ENCODE data around the gene LRRC59. TPM values are rescaled to one million over a fixed set of nuclear protein-coding genes. Genes with fewer than 3 reads are reported as not detected.

LRRC59 gene
- total and polyA plus RNA-seq, 4 donors, result 43.8 to 117 (median 79.2) TPM

GRCh38 chr17:50354198-50354597, 43.1 kb downstream of the LRRC59 start:
- 94 to 98% methylated on average over 15 of the region's 15 CpGs for WGBS, 2 donors
- ATAC-seq (ENCODE audit: insufficient read depth, low FRiP score), result no peak

DNA sequence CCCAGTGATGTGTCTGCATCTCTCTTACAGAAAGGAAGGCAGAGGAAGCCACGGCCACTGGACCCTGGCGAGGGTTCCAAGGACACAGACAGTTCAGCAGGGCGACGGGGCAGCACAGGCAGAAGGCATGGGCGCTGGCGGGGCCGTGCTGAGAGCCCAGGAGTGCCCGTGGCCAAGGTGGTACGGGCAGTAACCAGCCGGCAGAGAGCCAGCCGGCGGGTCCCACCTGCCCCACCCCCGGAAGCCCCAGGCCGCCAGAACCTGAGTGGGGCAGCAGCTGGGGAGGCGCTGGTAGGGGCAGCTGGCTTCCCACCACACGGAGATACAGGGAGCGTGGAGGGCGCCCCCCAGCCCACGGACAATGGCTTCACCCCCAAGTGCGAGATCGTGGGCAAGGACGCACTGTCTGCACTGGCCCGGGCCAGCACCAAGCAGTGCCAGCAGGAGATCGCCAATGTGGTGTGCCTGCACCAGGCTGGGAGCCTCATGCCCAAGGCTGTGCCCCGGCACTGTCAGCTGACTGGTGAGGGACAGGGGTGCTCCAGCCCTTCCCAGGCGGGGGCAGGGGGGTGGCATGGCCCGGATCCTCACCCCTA, 43.6 kb downstream of the LRRC59 start:
- no peak for DNase-seq
- peaks cover 0 to 55% (median 24%) of the 10 kb centered on the region in 4 donors for H3K36me3 ChIP-seq (ENCODE audit: control insufficient read depth in 4 of 4, insufficient read depth in 4 of 4, low read length in 4 of 4)

More at GRCh38 chr17:50354198-50354597, 43.1 kb downstream of the LRRC59 start:
- Histone ChIP-seq H3K36me3 (ENCODE audit: control insufficient read depth in 4 of 4, insufficient read depth in 4 of 4, low read length in 4 of 4) (peaks cover 0 to 57% (median 25%) of the 10 kb centered on the region in 4 donors), H3K27ac (ENCODE audit: low read depth in 1 of 2, low read length in 1 of 2) (no peak overlapping the region), H3K9me3 (ENCODE audit: control insufficient read depth in 4 of 4, insufficient read depth in 3 of 4, low read length in 3 of 4) (no peaks in the 10 kb centered on the region), H3K27me3 (ENCODE audit: control insufficient read depth in 3 of 3, insufficient read depth in 3 of 3, low read length in 2 of 3) (no peaks in the 10 kb centered on the region), H3K4me3 (no peak overlapping the region), H3K4me1 (ENCODE audit: control insufficient read depth in 5 of 5, insufficient read depth in 5 of 5, low read length in 5 of 5) (no peaks in the 10 kb centered on the region), H3K9ac (ENCODE audit: insufficient read depth in 1 of 2, low read length in 2 of 2) (no peak overlapping the region)
- no peak for DNase-seq
- TF ChIP-seq, protein P1, sequence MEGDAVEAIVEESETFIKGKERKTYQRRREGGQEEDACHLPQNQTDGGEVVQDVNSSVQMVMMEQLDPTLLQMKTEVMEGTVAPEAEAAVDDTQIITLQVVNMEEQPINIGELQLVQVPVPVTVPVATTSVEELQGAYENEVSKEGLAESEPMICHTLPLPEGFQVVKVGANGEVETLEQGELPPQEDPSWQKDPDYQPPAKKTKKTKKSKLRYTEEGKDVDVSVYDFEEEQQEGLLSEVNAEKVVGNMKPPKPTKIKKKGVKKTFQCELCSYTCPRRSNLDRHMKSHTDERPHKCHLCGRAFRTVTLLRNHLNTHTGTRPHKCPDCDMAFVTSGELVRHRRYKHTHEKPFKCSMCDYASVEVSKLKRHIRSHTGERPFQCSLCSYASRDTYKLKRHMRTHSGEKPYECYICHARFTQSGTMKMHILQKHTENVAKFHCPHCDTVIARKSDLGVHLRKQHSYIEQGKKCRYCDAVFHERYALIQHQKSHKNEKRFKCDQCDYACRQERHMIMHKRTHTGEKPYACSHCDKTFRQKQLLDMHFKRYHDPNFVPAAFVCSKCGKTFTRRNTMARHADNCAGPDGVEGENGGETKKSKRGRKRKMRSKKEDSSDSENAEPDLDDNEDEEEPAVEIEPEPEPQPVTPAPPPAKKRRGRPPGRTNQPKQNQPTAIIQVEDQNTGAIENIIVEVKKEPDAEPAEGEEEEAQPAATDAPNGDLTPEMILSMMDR (IDR thresholded peaks at IDR 0.05; ENCODE audit: control extremely low read depth, extremely low read depth), result no peak

GRCh38 chr17:50352693-50353599, 44.4 kb downstream of the LRRC59 start:
- DNase-seq (no peak), ATAC-seq (ENCODE audit: insufficient read depth, low FRiP score) (no peak)
- H3K4me1 ChIP-seq (ENCODE audit: control insufficient read depth in 5 of 5, insufficient read depth in 5 of 5, low read length in 5 of 5), result peaks cover 0 to 3% (median 0%) of the 10 kb centered on the region in 5 donors
- no peak overlapping the region for H3K4me3 ChIP-seq
- 94 to 97% methylated on average over 20 to 21 of the region's 21 CpGs for WGBS, 2 donors
- H3K36me3 ChIP-seq (ENCODE audit: control insufficient read depth in 4 of 4, insufficient read depth in 4 of 4, low read length in 4 of 4), result peaks cover 0 to 49% (median 18%) of the 10 kb centered on the region in 4 donors
- no peak overlapping the region for H3K27ac ChIP-seq (ENCODE audit: low read depth in 1 of 2, low read length in 1 of 2)
- no peaks in the 10 kb centered on the region for H3K9me3 ChIP-seq (ENCODE audit: control insufficient read depth in 4 of 4, insufficient read depth in 3 of 4, low read length in 3 of 4)
- no peak overlapping the region for H3K9ac ChIP-seq (ENCODE audit: insufficient read depth in 1 of 2, low read length in 2 of 2)
- TF ChIP-seq, protein P1 (IDR thresholded peaks at IDR 0.05; ENCODE audit: control extremely low read depth, extremely low read depth), result no peak
- H3K27me3 ChIP-seq (ENCODE audit: control insufficient read depth in 3 of 3, insufficient read depth in 3 of 3, low read length in 2 of 3), result no peaks in the 10 kb centered on the region

More for the DNA sequence above, 43.6 kb downstream of the LRRC59 start:
- WGBS, 2 donors, result 95 to 97% methylated on average over 21 to 27 of the region's 27 CpGs
- TF ChIP-seq, protein P1 (IDR thresholded peaks at IDR 0.05; ENCODE audit: control extremely low read depth, extremely low read depth), result no peak
- Histone ChIP-seq H3K27me3 (ENCODE audit: control insufficient read depth in 3 of 3, insufficient read depth in 3 of 3, low read length in 2 of 3) (no peaks in the 10 kb centered on the region), H3K4me3 (no peak overlapping the region), H3K27ac (ENCODE audit: low read depth in 1 of 2, low read length in 1 of 2) (no peak overlapping the region), H3K9me3 (ENCODE audit: control insufficient read depth in 4 of 4, insufficient read depth in 3 of 4, low read length in 3 of 4) (no peaks in the 10 kb centered on the region), H3K9ac (ENCODE audit: insufficient read depth in 1 of 2, low read length in 2 of 2) (no peak overlapping the region), H3K4me1 (ENCODE audit: control insufficient read depth in 5 of 5, insufficient read depth in 5 of 5, low read length in 5 of 5) (no peaks in the 10 kb centered on the region)
- no peak for ATAC-seq (ENCODE audit: insufficient read depth, low FRiP score)
